ENCODE results near the gene ERP27.

ERP27 gene

GRCh38 chr12:14886271-14886670 is 52.1 kb downstream of the ERP27 start:
- Histone ChIP-seq H3K9ac (no peak overlapping the region), H2AFZ (no peak overlapping the region), H3K4me2 (ENCODE audit: low read length) (no peak overlapping the region), H3K36me3 (ENCODE audit: control insufficient read depth, insufficient read depth, low read length) (no peaks in the 10 kb centered on the region), H3K79me2 (no peaks in the 10 kb centered on the region), H3K27me3 (ENCODE audit: control insufficient read depth, insufficient read depth, low read length) (no peaks in the 10 kb centered on the region), H3K9me3 (ENCODE audit: control insufficient read depth, low read length) (no peaks in the 10 kb centered on the region), H3K4me3 (ENCODE audit: low read depth, low read length) (no peak overlapping the region), H3K4me1 (no peaks in the 10 kb centered on the region), H3K27ac (no peak overlapping the region)
- TF ChIP-seq, protein P1, sequence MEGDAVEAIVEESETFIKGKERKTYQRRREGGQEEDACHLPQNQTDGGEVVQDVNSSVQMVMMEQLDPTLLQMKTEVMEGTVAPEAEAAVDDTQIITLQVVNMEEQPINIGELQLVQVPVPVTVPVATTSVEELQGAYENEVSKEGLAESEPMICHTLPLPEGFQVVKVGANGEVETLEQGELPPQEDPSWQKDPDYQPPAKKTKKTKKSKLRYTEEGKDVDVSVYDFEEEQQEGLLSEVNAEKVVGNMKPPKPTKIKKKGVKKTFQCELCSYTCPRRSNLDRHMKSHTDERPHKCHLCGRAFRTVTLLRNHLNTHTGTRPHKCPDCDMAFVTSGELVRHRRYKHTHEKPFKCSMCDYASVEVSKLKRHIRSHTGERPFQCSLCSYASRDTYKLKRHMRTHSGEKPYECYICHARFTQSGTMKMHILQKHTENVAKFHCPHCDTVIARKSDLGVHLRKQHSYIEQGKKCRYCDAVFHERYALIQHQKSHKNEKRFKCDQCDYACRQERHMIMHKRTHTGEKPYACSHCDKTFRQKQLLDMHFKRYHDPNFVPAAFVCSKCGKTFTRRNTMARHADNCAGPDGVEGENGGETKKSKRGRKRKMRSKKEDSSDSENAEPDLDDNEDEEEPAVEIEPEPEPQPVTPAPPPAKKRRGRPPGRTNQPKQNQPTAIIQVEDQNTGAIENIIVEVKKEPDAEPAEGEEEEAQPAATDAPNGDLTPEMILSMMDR (IDR thresholded peaks at IDR 0.05): no peak

- peak within 1 kb of the TSS; percentile 52 for H3K4me2 ChIP-seq (ENCODE audit: low read length)
- peak within 1 kb of the TSS; percentile 33 for H3K27ac ChIP-seq
- no peaks in the 10 kb centered on the region for H3K9me3 ChIP-seq (ENCODE audit: control insufficient read depth, low read length)
- peak within 1 kb of the TSS; percentile 42 for H3K4me3 ChIP-seq (ENCODE audit: low read depth, low read length)
- peak within 1 kb of the TSS; percentile 36 for H2AFZ ChIP-seq
- H3K79me2 ChIP-seq: no peaks in the 10 kb centered on the region
- H3K9ac ChIP-seq: no peak within 1 kb of the TSS
- TF ChIP-seq, protein P1 (IDR thresholded peaks at IDR 0.05): no peak
- H3K27me3 ChIP-seq (ENCODE audit: control insufficient read depth, insufficient read depth, low read length): no peaks in the 10 kb centered on the region
- H3K36me3 ChIP-seq (ENCODE audit: control insufficient read depth, insufficient read depth, low read length): no peaks in the 10 kb centered on the region
- no peaks in the 10 kb centered on the region for H3K4me1 ChIP-seq
Observed at GRCh38 chr12:14885718-14886221, 52.6 kb downstream of the ERP27 start, which contains the start of gene MGP. TSS of gene MGP (minus strand) at chr12:14885854. CDS start at chr12:14885791, 63 bp downstream.

GRCh38 chr12:14884458-14884878 is 53.9 kb downstream of the ERP27 start:
- Histone ChIP-seq H3K4me3 (ENCODE audit: low read depth, low read length) (peak overlapping the region; percentile 42), H3K36me3 (ENCODE audit: control insufficient read depth, insufficient read depth, low read length) (no peaks in the 10 kb centered on the region), H3K9ac (no peak overlapping the region), H3K27ac (peak overlapping the region; percentile 33), H3K9me3 (ENCODE audit: control insufficient read depth, low read length) (no peaks in the 10 kb centered on the region), H3K4me1 (no peaks in the 10 kb centered on the region), H2AFZ (peak overlapping the region; percentile 36), H3K27me3 (ENCODE audit: control insufficient read depth, insufficient read depth, low read length) (no peaks in the 10 kb centered on the region), H3K79me2 (no peaks in the 10 kb centered on the region), H3K4me2 (ENCODE audit: low read length) (peak overlapping the region; percentile 52)
- TF ChIP-seq, protein P1 (IDR thresholded peaks at IDR 0.05): no peak

DNA sequence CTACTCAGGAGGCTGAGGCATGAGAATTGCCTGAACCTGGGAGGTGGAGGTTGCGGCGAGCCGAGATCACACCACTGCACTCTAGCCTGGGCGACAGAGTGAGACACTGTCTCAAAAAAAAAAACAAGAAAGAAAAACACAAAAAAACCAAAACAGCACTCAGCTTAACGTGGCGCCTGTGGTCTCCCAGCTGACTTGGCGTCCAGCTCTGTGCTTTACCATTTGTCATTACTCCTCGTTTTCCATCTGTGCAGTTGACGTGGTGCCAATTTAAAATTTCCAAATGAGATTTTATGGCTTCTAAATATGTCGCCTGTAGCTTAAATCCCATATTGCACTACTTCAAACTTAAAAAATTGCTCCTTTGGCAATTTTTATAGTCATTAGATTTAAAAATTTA is 54.7 kb downstream of the ERP27 start:
- no peak overlapping the region for H3K9ac ChIP-seq
- H3K36me3 ChIP-seq (ENCODE audit: control insufficient read depth, insufficient read depth, low read length): no peaks in the 10 kb centered on the region
- no peaks in the 10 kb centered on the region for H3K9me3 ChIP-seq (ENCODE audit: control insufficient read depth, low read length)
- H2AFZ ChIP-seq: no peak overlapping the region
- H3K4me3 ChIP-seq (ENCODE audit: low read depth, low read length): no peak overlapping the region
- H3K27me3 ChIP-seq (ENCODE audit: control insufficient read depth, insufficient read depth, low read length): no peaks in the 10 kb centered on the region
- TF ChIP-seq, protein P1 (IDR thresholded peaks at IDR 0.05): no peak
- H3K4me1 ChIP-seq: no peaks in the 10 kb centered on the region
- peak overlapping the region; percentile 33 for H3K27ac ChIP-seq
- H3K79me2 ChIP-seq: no peaks in the 10 kb centered on the region
- no peak overlapping the region for H3K4me2 ChIP-seq (ENCODE audit: low read length)

GRCh38 chr12:14880890-14881453 is 57.4 kb downstream of the ERP27 start:
- H3K27me3 ChIP-seq (ENCODE audit: control insufficient read depth, insufficient read depth, low read length): no peaks in the 10 kb centered on the region
- H3K9ac ChIP-seq: no peak overlapping the region
- TF ChIP-seq, protein P1 (IDR thresholded peaks at IDR 0.05): no peak
- H3K4me2 ChIP-seq (ENCODE audit: low read length): no peak overlapping the region
- no peaks in the 10 kb centered on the region for H3K9me3 ChIP-seq (ENCODE audit: control insufficient read depth, low read length)
- no peaks in the 10 kb centered on the region for H3K36me3 ChIP-seq (ENCODE audit: control insufficient read depth, insufficient read depth, low read length)
- H3K79me2 ChIP-seq: no peaks in the 10 kb centered on the region
- H3K27ac ChIP-seq: no peak overlapping the region
- H2AFZ ChIP-seq: no peak overlapping the region
- H3K4me1 ChIP-seq: no peaks in the 10 kb centered on the region
- no peak overlapping the region for H3K4me3 ChIP-seq (ENCODE audit: low read depth, low read length)

Data from parathyroid adenoma (tissue), 2 donors.